ENCODE results near the gene PCDHA8. TPM values are rescaled to one million over a fixed set of nuclear protein-coding genes. Genes with fewer than 3 reads are reported as not detected.
"Not testable (repeated sequence)": the region's sequence is repeated elsewhere in the genome, so short reads cannot be mapped to it uniquely, and the experiment has no call there.

Gene PCDHA8
- total and polyA plus RNA-seq, 12 donors: 0.04 to 0.13 TPM; not detected in 10

- Histone ChIP-seq H3K4me1 (no peaks in the 10 kb centered on the region), H3K27me3 (peaks cover 0 to 67% (median 26%) of the 10 kb centered on the region in 7 donors), H3K4me3 (no peak overlapping the region), H3K9me3 (peaks cover 0 to 84% (median 21%) of the 10 kb centered on the region in 11 donors), H3K27ac (no peak overlapping the region), H3K36me3 (no peaks in the 10 kb centered on the region)
- TF ChIP-seq CTCF (IDR thresholded peaks at IDR 0.05): no peak
- ATAC-seq (no peak), DNase-seq (no peak)
- 42 to 50% methylated on average over 39 of the region's 39 CpGs for WGBS, 2 donors
- intact Hi-C loops (cut with DNase I): no loop called here
Measured at GRCh38 chr5:140796718-140797095, 44.3 kb upstream of the PCDHA8 start.

GRCh38 chr5:140800816-140801493 is 40.0 kb upstream of the PCDHA8 start, which contains the start of gene PCDHA3:
TSS of gene PCDHA3 (plus strand) at chr5:140801057.
- Histone ChIP-seq H3K4me3 (peak within 1 kb of the TSS in 9 of 10 donors; percentile 18 to 51 (median 28)), H3K9me3 (peaks cover 0 to 70% (median 23%) of the 10 kb centered on the region in 11 donors), H3K27me3 (peaks cover 0 to 75% (median 29%) of the 10 kb centered on the region in 7 donors), H3K36me3 (no peaks in the 10 kb centered on the region), H3K4me1 (no peaks in the 10 kb centered on the region), H3K27ac (no peak within 1 kb of the TSS)
- no peak for ATAC-seq
- no peak for DNase-seq
- intact Hi-C loops (cut with DNase I): no loop called here
- WGBS, 2 donors: 10 to 13% methylated on average over 29 of the region's 29 CpGs
- TF ChIP-seq CTCF (IDR thresholded peaks at IDR 0.05): peak in 6 of 9 donors; percentile 25 to 56 (median 36)

DNA sequence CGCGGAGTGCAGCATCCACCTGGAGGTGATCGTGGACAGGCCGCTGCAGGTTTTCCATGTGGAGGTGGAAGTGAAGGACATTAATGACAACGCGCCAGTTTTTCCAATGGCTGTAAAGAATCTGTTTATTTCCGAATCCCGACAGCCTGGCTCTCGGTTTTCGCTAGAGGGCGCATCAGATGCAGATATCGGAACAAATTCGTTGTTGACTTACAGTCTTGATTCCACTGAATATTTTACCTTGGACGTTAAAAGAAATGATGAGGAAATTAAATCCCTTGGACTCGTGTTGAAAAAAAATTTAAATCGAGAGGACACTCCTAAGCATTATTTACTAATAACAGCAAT is 39.5 kb upstream of the PCDHA8 start:
- H3K27ac ChIP-seq: no peak overlapping the region
- H3K9me3 ChIP-seq: peaks cover 0 to 70% (median 19%) of the 10 kb centered on the region in 11 donors
- peaks cover 0 to 73% (median 31%) of the 10 kb centered on the region in 7 donors for H3K27me3 ChIP-seq
- H3K36me3 ChIP-seq: no peaks in the 10 kb centered on the region
- no peaks in the 10 kb centered on the region for H3K4me1 ChIP-seq
- no peak for ATAC-seq
- peak overlapping the region in 9 of 10 donors; percentile 18 to 51 (median 28) for H3K4me3 ChIP-seq
- intact Hi-C loops (cut with DNase I): no loop called here
- 10 to 13% methylated on average over 16 of the region's 16 CpGs for WGBS, 2 donors
- no peak for DNase-seq
- peak in 5 of 9 donors; percentile 3 to 43 (median 19) for TF ChIP-seq CTCF (IDR thresholded peaks at IDR 0.05)

DNA sequence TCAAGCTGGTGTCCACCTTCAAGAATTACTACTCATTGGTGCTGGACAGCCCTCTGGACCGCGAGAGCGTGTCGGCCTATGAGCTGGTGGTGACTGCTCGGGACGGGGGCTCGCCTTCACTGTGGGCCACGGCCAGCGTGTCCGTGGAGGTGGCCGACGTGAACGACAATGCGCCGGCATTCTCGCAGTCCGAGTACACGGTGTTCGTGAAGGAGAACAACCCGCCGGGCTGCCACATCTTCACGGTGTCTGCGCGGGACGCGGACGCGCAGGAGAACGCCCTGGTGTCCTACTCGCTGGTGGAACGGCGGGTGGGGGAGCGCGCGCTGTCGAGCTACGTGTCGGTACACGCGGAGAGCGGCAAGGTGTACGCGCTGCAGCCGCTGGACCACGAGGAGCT is 38.6 kb upstream of the PCDHA8 start:
- H3K27ac ChIP-seq; ATAC-seq; DNase-seq; intact Hi-C loops (cut with DNase I); H3K36me3 ChIP-seq; H3K4me3 ChIP-seq; H3K4me1 ChIP-seq: not testable (repeated sequence)
- peaks cover 0 to 70% (median 15%) of the 10 kb centered on the region in 11 donors for H3K9me3 ChIP-seq
- 34 to 51% methylated on average over 45 of the region's 45 CpGs for WGBS, 2 donors
- H3K27me3 ChIP-seq: peaks cover 0 to 72% (median 29%) of the 10 kb centered on the region in 7 donors

GRCh38 chr5:140802781-140803271 is 38.2 kb upstream of the PCDHA8 start:
- intact Hi-C loops (cut with DNase I): no loop called here
- DNase-seq: no peak
- H3K9me3 ChIP-seq: peaks cover 0 to 70% (median 15%) of the 10 kb centered on the region in 11 donors
- 29 to 38% methylated on average over 53 of the region's 53 CpGs for WGBS, 2 donors
- no peaks in the 10 kb centered on the region for H3K36me3 ChIP-seq
- no peak overlapping the region for H3K4me3 ChIP-seq
- H3K27me3 ChIP-seq: peaks cover 0 to 70% (median 33%) of the 10 kb centered on the region in 7 donors
- no peak for TF ChIP-seq CTCF (IDR thresholded peaks at IDR 0.05)
- no peak overlapping the region for H3K27ac ChIP-seq
- ATAC-seq: no peak
- no peaks in the 10 kb centered on the region for H3K4me1 ChIP-seq
